GM21360 (cell line): ENCODE data around the gene MYCBPAP.
A peak's percentile ranks its signal among the peaks of the same experiment; 100 is the strongest.

Source experiments
- ATAC-seq: cut with Tn5 transposase; IDR thresholded peaks from one replicate; pipeline ENCODE4 v1.9.1; 2021; ENCODE audit warnings: mild to moderate bottlenecking, moderate library complexity; ENCODE audit not compliant: unreplicated experiment

MYCBPAP gene

GRCh38 chr17:50536683-50537646, 28.7 kb downstream of the MYCBPAP start:
- ATAC-seq = no peak

DNA sequence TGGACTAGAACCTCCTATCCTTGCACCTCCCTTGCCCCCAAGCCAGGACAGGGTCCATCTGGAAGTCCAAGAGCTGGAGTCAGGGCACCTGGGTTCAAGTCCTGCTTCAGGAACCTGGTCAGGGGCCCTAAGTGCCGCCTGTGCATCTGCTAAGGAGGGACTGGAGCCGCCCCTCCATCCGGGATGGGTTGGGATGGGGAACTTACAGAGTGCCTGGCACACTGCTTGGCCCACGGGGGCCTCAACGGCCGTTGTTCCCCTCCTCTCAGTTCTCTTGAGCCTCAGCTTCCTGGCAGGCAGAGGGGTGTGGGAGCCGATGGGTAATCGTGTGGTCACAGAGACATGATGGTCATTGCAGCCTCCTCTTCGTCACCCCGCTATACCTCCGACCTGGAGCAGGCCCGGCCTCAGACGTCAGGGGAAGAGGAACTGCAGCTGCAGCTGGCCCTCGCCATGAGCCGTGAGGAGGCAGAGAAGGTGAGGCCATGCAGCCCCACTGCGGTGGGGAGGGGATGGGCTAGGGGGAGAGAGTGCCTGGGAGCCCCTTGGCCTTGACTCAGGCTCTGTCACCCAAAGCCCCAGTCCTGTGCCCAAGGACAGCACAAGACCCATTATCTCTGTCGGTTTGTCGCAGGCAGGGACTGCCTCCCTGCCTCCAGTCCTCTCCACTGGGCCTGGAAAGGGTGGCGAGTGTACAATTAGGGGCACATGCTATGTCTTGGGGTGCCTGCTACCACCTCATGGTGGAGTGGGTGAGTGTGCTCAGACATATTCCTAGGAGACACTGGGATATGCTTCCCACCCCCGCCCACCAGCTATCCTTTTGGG, 29.7 kb downstream of the MYCBPAP start:
- ATAC-seq = no peak

GRCh38 chr17:50538549-50539410, 30.5 kb downstream of the MYCBPAP start:
- ATAC-seq = no peak

DNA sequence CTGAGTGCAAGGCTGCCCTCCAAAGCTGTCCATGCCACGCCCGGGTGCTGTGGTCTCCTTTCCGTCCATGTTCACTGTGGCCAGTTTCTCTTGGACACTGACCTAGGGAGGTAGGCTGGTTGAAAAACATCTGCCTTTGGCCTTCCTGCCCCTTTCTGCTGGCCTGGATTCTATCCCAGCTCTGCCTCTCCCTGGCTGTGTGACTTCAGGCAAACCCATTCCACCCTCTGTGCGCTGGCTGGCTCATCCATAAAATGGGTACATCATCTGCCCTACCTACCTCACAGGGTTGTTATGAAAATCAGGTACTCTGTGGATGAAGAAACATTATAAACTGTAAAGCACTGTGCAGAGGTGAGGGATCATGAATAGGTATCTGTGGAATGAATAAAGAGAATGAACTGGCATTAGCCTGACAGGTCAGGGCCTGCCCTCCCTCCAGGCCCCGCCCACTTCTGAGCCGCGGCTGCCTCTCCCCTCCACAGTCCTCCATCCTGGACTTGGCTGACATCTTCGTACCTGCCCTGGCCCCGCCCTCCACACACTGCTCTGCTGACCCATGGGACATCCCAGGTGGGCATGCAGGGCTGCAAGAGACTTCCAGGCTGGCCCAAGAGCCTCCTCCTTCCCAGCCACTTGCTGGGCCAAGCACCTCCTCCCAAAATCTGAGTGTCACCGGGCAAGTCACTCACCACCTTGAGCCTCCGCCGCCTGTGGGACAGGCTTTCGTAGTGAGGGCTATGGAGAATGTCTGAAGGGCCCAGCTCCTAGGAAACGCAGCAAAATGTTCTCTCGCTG, 31.7 kb downstream of the MYCBPAP start:
- no peak for ATAC-seq

DNA sequence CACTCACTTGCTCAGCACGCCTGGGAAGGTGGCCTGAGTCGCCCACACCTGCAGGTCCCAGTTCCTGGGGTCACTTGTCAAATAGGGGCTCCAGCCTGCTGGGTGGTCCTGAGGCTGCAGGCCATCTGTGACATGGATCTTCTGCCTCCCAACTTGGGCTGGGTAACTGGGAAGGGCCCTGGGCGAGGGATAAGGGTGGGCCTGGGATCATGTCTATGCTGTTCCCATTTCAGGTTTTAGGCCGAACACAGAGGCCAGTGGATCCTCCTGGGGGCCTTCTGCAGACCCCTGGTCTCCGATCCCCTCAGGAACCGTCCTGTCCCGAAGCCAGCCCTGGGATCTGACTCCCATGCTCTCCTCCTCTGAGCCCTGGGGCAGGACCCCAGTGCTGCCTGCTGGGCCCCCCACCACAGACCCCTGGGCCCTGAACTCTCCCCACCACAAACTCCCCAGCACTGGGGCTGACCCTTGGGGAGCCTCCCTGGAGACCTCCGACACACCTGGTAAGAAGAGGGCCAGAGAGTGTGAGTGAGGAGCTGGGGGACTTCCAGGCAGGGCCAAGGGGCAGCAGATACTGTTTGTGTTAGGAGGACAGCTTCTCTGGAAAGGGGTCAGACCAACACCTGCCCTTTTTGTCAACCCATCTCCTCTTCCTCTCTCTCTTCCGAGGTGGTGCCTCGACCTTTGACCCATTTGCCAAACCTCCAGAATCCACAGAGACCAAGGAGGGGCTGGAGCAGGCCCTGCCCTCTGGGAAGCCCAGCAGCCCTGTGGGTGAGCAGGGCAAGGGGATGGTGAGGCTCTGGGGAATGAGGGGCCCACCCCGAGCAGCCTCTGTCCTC, 32.5 kb downstream of the MYCBPAP start:
- no peak for ATAC-seq

DNA sequence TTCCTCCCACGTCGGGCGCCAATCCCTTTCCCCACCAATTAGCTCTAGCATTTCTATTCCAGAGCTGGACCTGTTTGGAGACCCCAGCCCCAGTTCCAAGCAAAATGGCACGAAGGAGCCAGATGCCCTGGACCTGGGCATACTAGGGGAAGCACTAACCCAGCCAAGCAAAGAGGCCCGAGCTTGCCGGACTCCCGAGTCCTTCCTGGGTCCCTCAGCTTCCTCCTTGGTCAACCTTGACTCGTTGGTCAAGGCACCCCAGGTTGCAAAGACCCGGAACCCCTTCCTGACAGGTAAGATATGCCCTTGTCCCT, 33.1 kb downstream of the MYCBPAP start:
- ATAC-seq = no peak

DNA sequence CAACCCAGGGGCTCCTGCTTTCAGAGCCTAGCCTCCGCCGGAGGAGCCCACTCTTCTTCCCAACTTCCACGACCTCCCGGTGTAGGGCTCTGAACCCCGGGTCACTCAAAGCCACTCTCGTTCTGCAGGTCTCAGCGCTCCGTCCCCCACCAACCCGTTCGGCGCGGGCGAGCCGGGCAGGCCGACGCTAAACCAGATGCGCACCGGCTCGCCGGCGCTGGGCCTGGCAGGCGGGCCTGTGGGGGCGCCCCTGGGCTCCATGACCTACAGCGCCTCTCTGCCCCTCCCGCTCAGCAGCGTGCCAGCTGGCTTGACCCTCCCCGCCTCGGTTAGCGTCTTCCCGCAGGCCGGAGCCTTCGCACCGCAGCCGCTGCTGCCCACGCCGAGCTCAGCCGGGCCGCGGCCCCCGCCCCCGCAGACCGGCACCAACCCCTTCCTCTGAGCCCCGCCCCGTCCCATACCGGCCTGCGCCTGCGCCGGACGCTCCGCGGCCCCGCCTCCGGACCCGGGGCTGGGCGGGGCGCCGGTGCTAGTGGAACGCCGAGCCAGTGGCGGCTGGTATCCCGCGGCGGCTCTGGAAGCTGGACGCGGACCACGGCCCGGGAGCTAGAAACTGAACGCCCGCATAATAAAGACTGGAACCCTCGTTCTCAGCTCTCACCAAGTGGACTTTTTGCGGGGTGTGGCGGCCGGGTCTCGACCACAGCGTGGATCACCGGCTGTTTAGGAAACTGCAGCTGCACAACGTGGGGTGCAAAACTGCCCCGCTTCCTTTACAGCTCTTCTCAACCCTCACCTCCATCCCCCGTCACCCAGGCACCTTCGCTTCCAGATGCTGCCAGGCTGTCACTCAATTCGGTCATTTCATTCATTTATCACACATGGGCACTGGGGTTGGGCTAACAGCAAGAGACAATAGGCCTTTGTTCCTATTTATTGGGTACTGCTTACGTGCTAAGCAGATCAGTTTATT, 33.8 kb downstream of the MYCBPAP start:
- peak; percentile 69 for ATAC-seq

- no peak for ATAC-seq
These were observed 34.8 kb downstream of the MYCBPAP start for GRCh38 chr17:50542795-50543774.

DNA sequence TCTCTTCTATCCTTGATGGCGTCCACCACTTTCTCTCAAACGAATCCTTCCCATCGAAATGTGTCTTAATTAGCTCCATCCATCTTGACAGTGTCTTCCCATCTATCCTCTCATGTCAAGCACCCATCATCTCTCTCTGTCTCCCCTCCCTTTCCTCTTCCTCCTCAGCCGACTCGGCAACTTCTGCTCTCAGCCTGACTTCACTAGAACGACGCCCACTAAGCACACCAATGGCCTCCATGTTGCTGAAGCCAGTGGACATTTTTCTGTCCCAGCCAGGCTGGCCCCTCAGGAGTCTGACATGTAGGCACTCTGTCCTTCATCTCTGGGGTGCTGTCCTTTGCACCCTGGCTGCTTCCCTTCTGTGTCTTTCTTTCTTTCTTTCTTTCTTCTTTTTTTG, 36.3 kb downstream of the MYCBPAP start:
- no peak for ATAC-seq

GRCh38 chr17:50545311-50545710, 37.1 kb downstream of the MYCBPAP start:
- ATAC-seq = no peak

GRCh38 chr17:50546701-50547034, 38.4 kb downstream of the MYCBPAP start:
- no peak for ATAC-seq

- peak; percentile 72 for ATAC-seq
These were observed 38.9 kb downstream of the MYCBPAP start, which contains the start of gene SPATA20 for GRCh38 chr17:50547035-50547735. Gene SPATA20 (plus strand): TSS chr17:50547174. CDS start chr17:50547209, 35 bp downstream.

DNA sequence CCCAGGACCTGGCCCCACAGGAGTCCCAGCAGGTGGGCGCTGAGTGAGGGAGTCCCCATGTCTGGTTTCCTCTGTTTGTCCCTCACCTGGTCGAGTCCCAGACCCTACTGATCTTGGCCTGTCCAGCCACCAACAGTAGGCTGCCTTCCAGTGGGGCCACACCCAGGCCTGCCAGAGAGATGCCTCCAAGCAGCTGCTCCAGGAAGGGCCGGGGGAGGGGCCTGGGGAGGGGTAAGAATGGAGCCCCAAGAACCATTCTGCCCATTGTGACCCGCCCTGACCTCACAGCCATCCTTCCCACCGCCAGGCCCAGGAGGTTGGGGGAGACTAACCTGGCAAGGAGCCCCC, 39.5 kb downstream of the MYCBPAP start:
- no peak for ATAC-seq

DNA sequence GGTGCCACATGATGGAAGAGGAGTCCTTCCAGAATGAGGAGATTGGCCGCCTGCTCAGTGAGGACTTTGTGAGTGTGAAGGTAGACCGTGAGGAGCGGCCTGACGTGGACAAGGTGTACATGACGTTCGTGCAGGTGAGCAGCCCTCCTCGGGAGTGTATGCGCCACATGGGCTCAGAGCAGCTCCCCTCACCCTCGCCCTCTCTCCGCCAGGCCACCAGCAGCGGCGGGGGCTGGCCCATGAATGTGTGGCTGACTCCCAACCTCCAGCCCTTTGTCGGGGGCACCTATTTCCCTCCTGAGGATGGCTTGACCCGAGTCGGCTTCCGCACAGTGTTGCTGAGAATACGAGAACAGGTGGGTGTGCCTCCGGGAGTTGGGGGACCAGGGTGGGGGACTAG, 40.6 kb downstream of the MYCBPAP start:
- no peak for ATAC-seq

DNA sequence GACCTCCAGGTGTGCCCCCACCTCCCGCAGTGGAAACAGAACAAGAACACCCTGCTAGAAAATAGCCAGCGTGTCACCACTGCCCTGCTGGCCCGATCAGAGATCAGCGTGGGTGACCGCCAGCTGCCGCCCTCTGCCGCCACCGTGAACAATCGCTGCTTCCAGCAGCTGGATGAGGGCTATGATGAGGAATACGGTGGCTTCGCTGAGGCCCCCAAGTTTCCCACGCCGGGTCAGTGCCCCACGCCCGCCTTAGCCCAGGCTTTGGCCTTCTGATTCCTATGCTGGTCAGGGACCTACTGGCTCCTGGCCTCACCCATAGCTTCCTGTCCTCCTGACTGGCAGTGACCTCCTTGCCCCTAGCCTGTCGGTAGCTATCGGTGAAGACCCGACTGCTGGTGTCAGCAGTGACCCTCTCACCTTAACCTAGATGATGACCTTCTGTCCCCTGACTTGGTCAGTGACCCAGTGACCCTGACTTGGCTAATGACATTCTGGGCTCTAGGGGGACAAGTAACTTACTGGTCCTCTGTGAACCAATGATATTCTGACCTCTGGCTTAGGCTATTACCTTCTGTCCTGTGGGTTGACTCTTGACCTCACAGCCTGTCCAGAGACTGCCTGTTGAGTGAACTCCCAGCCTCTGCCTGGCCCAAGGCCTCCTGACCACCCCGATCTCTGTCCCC, 41.2 kb downstream of the MYCBPAP start:
- ATAC-seq = no peak

- ATAC-seq = no peak
These were observed 41.7 kb downstream of the MYCBPAP start for GRCh38 chr17:50549969-50550368.
